ENCODE data around the gene LBX1.

LBX1 gene

GRCh38 chr10:101229266-101230182 lies at the start of gene LBX1:
LBX1 (minus strand) TSS chr10:101229463; CDS start chr10:101228815, 648 bp downstream.
- DNase-seq, result no peak

- DNase-seq, result no peak
Observed at GRCh38 chr10:101273741-101274140, 44.5 kb upstream of the LBX1 start.

GRCh38 chr10:101273330-101273729 lies 44.1 kb upstream of the LBX1 start:
- DNase-seq, result no peak

- peak; percentile 74 for DNase-seq
Observed at GRCh38 chr10:101272229-101272868, 43.1 kb upstream of the LBX1 start.

- no peak for DNase-seq
Observed at GRCh38 chr10:101270763-101271162, 41.5 kb upstream of the LBX1 start.

- no peak for DNase-seq
Observed at GRCh38 chr10:101267776-101268175, 38.5 kb upstream of the LBX1 start.

- DNase-seq, result no peak
Observed at GRCh38 chr10:101267290-101267680, 38.0 kb upstream of the LBX1 start.

- no peak for DNase-seq
Observed at GRCh38 chr10:101266381-101267289, 37.4 kb upstream of the LBX1 start.

GRCh38 chr10:101263150-101263752 lies 34.0 kb upstream of the LBX1 start:
- no peak for DNase-seq

GRCh38 chr10:101262147-101262546 lies 32.9 kb upstream of the LBX1 start:
- no peak for DNase-seq

- DNase-seq, result no peak
Observed at GRCh38 chr10:101261702-101262101, 32.4 kb upstream of the LBX1 start.

- DNase-seq, result no peak
Observed at GRCh38 chr10:101260764-101261481, 31.7 kb upstream of the LBX1 start.

GRCh38 chr10:101258179-101258885 lies 29.1 kb upstream of the LBX1 start:
- DNase-seq, result peak; percentile 37

- DNase-seq, result no peak
Observed at GRCh38 chr10:101257491-101257890, 28.2 kb upstream of the LBX1 start.

- no peak for DNase-seq
Observed at GRCh38 chr10:101257084-101257483, 27.8 kb upstream of the LBX1 start.

GRCh38 chr10:101256387-101256786 lies 27.1 kb upstream of the LBX1 start:
- DNase-seq, result no peak

- DNase-seq, result no peak
Observed at GRCh38 chr10:101250136-101250535, 20.9 kb upstream of the LBX1 start.

- no peak for DNase-seq
Observed at GRCh38 chr10:101249171-101249581, 19.9 kb upstream of the LBX1 start.

GRCh38 chr10:101246639-101247038 lies 17.4 kb upstream of the LBX1 start:
- no peak for DNase-seq

- DNase-seq, result no peak
Observed at GRCh38 chr10:101244321-101245050, 15.2 kb upstream of the LBX1 start.
